Measurements from ENCODE around the gene RASA2. TPM values are rescaled to one million over a fixed set of nuclear protein-coding genes. Genes with fewer than 3 reads are reported as not detected.

The RASA2 gene
- total and polyA plus RNA-seq, 2 of the 4 experiments (the other 2 are of a cell fraction): 6.1 to 14.0 TPM

- BruUV-seq (replicated peaks): no TSS peak
- POLR2A ChIA-PET (ENCODE audit: unreplicated experiment): interaction anchor here (0.6 kb wide), 1 partner anchor 124 kb away, joined by 3 read pairs; no protein-coding TSS in a partner anchor
- Histone ChIP-seq H3K23ac (ENCODE audit: low read depth, low read length) (peak overlapping the region; percentile 12; the same call in 1 of the 2 replicates), H4K8ac (ENCODE audit: low read depth in 2 of 2, low read length in 2 of 2) (no peak overlapping the region), H3K9me3 (ENCODE audit: control insufficient read depth, insufficient read depth, low read length) (no peaks in the 10 kb centered on the region), H3K27me3 (ENCODE audit: control insufficient read depth, insufficient read depth, low read length) (no peaks in the 10 kb centered on the region), H3K4ac (ENCODE audit: low read depth, low read length) (no peak overlapping the region), H3K9me1 (ENCODE audit: insufficient read depth, low read length) (peaks cover 2% of the 10 kb centered on the region), H2BK20ac (ENCODE audit: low read depth, low read length) (no peak overlapping the region), H4K91ac (ENCODE audit: insufficient read depth, low read depth, low read length) (no peak overlapping the region), H3K4me3 (ENCODE audit: insufficient read depth, low read depth, low read length) (no peak overlapping the region), H3K9ac (ENCODE audit: low read depth, low read length) (no peak overlapping the region), H2AK5ac (ENCODE audit: low read depth, low read length) (no peak overlapping the region), H4K5ac (ENCODE audit: low read depth, low read length) (no peak overlapping the region), H3K14ac (replicated peaks; ENCODE audit: low read depth, low read length) (no peak overlapping the region), H3K4me1 (ENCODE audit: control insufficient read depth, insufficient read depth, low read length) (no peaks in the 10 kb centered on the region), H2AFZ (replicated peaks; ENCODE audit: low read length, poor library complexity) (no peak overlapping the region), H3K79me1 (ENCODE audit: low read depth in 1 of 2, low read length in 2 of 2) (peaks cover 5 to 46% of the 10 kb centered on the region in 2 experiments; a peak in 3 of 4 replicates), H4K20me1 (ENCODE audit: insufficient read depth, low read length) (peaks cover 46% of the 10 kb centered on the region), H2BK120ac (ENCODE audit: low read depth, low read length) (no peak overlapping the region), H3K18ac (ENCODE audit: low read depth, low read length) (no peak overlapping the region), H3K27ac (ENCODE audit: insufficient read depth, low read length) (no peak overlapping the region), H3K56ac (ENCODE audit: extremely low read depth, insufficient read depth, low read length) (no peak overlapping the region), H2BK5ac (ENCODE audit: low read depth, low read length, poor library complexity, severe bottlenecking) (no peak overlapping the region), H2AK9ac (replicated peaks; ENCODE audit: low read depth, low read length, poor library complexity) (no peak overlapping the region), H3K4me2 (ENCODE audit: low read depth, low read length) (no peak overlapping the region), H2BK15ac (ENCODE audit: low read depth, low read length) (no peak overlapping the region), H3K36me3 (ENCODE audit: control insufficient read depth, insufficient read depth, low read length) (no peaks in the 10 kb centered on the region)
- TF ChIP-seq, protein P1, sequence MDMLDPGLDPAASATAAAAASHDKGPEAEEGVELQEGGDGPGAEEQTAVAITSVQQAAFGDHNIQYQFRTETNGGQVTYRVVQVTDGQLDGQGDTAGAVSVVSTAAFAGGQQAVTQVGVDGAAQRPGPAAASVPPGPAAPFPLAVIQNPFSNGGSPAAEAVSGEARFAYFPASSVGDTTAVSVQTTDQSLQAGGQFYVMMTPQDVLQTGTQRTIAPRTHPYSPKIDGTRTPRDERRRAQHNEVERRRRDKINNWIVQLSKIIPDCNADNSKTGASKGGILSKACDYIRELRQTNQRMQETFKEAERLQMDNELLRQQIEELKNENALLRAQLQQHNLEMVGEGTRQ (IDR thresholded peaks at IDR 0.05; ENCODE audit: low read depth, low read length): no peak
- no peak for TF ChIP-seq MAZ (IDR thresholded peaks at IDR 0.05; ENCODE audit: borderline replicate concordance, low read depth, low read length)
- TF ChIP-seq POLR2A (IDR thresholded peaks at IDR 0.05; ENCODE audit: low read depth, low read length): no peak
- no peak for TF ChIP-seq NFE2L2 (IDR thresholded peaks at IDR 0.05; ENCODE audit: low read depth, low read length)
- TF ChIP-seq BHLHE40 (IDR thresholded peaks at IDR 0.05; ENCODE audit: low read depth, low read length): no peak
- no peak for TF ChIP-seq FOS (IDR thresholded peaks at IDR 0.05; ENCODE audit: low read depth, low read length)
- no peak for TF ChIP-seq CEBPB (IDR thresholded peaks at IDR 0.05; ENCODE audit: low read depth, low read length)
- no peak for TF ChIP-seq MXI1 (IDR thresholded peaks at IDR 0.05; ENCODE audit: borderline replicate concordance, low read depth, low read length)
- no peak for TF ChIP-seq RFX5 (IDR thresholded peaks at IDR 0.05; ENCODE audit: low read depth, low read length)
- no peak for TF ChIP-seq SMC3 (IDR thresholded peaks at IDR 0.05; ENCODE audit: low read depth, low read length)
- TF ChIP-seq RAD21 (IDR thresholded peaks at IDR 0.05; ENCODE audit: low read length): no peak
- no peak for TF ChIP-seq MAFK (IDR thresholded peaks at IDR 0.05; ENCODE audit: low read depth, low read length)
- TF ChIP-seq, protein P2, sequence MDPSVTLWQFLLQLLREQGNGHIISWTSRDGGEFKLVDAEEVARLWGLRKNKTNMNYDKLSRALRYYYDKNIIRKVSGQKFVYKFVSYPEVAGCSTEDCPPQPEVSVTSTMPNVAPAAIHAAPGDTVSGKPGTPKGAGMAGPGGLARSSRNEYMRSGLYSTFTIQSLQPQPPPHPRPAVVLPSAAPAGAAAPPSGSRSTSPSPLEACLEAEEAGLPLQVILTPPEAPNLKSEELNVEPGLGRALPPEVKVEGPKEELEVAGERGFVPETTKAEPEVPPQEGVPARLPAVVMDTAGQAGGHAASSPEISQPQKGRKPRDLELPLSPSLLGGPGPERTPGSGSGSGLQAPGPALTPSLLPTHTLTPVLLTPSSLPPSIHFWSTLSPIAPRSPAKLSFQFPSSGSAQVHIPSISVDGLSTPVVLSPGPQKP (IDR thresholded peaks at IDR 0.05; ENCODE audit: borderline replicate concordance, low read depth, low read length): no peak
- TF ChIP-seq RCOR1 (IDR thresholded peaks at IDR 0.05; ENCODE audit: insufficient replicate concordance, low read length): no peak
- TF ChIP-seq CHD1 (IDR thresholded peaks at IDR 0.05; ENCODE audit: low read depth, low read length): no peak
- TF ChIP-seq CTCF (conservative IDR thresholded peaks at IDR 0.05; ENCODE audit: low read depth, low read length): no peak
- in situ Hi-C loops (cut with MboI; ENCODE audit: low sequenced_read_pairs): no loop called here
- intact Hi-C loops (cut with micrococcal nuclease): no loop called here
- CTCF ChIA-PET: interaction anchor here (1.0 kb wide), 1 partner anchor 14 kb away, joined by 3 read pairs; no protein-coding TSS in a partner anchor
- dilution Hi-C loops (cut with HindIII; ENCODE audit: low sequenced_read_pairs, unreplicated experiment): no loop called here
- no CpG with 5 or more reads among the region's 3 CpGs for WGBS, 2 experiments (ENCODE audit: extremely low coverage in 2 of 2, insufficient read length in 1 of 2)
- ATAC-seq (ENCODE audit: low read depth): no peak
- DNase-seq: no peak
These were observed 4.3 kb downstream of the RASA2 start for GRCh38 chr3:141491081-141491480.
